Cerebellar cortex (tissue), 1 donor: Measurements from ENCODE around the gene B3GNT7.
"Not testable (repeated sequence)": the region's sequence is repeated elsewhere in the genome, so short reads cannot be mapped to it uniquely, and the experiment has no call there.

Experiments
- DNase-seq: peaks from one replicate; pipeline ENCODE4 v3.0.0-alpha.2; 2015; ENCODE audit warnings: low spot score

Gene B3GNT7

GRCh38 chr2:231425811-231426703, 30.5 kb downstream of the B3GNT7 start:
- DNase-seq: no peak

GRCh38 chr2:231427116-231427515, 31.6 kb downstream of the B3GNT7 start:
- no peak for DNase-seq

- no peak for DNase-seq
These were observed 33.6 kb downstream of the B3GNT7 start for GRCh38 chr2:231429152-231429551.

DNA sequence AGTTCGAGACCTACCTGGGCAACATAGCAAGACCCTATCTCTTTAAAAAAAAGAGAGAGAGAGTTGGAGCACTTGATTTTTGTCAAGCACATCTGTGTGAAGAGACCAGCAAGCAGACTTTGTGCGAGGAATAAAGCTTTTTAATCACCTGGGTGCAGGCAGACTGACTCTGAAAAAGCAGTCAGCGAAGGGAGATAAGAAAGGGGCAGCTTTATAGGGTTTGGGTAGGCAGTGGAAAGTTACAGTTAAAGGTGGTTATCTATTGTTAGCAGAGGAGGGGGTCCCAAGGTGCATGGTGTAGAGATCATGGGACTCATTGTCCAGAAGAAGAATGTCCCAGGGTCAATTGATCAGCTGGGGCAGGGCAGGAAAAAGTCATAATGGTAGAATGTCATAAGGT, 34.4 kb downstream of the B3GNT7 start:
- DNase-seq: no peak

- DNase-seq: not testable (repeated sequence)
These were observed 34.9 kb downstream of the B3GNT7 start for GRCh38 chr2:231430437-231430836.

DNA sequence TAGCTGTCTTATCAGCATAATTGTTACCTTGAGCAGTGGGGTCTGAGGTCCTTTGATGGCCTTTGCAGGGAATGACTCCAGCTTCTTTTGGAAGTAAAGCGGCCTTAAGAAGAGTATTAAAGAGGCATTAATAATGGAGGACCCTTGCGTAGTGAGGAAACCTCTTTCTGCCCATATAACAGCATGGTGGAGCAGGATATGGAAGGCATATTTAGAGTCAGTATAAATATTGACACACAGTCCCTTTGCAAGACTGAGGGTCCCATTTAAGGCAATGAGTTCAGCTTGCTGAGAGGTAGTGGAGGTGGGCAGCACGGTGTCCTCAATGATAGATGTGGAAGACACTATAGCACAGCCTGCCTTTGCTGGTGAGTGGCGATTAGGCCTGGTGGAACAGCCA, 36.1 kb downstream of the B3GNT7 start:
- no peak for DNase-seq

DNA sequence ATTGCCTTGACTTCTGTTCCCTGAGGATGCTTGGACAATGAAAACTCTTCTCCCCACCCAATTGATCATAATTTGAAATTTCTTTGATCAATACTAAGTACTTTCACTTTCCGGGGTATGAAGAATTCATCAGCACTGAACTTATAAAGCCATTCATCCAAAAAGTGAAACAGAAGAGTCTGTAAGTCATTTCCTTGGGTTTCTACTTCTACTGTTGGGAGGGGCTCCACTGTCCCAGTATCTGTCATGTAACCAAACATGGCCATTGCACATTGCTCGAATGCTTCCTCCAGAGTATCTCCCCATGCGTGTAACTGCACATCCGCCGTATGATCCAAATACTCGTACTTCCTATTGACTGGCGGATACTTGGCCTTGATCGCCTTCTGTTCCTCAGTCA, 38.5 kb downstream of the B3GNT7 start:
- DNase-seq: no peak

DNA sequence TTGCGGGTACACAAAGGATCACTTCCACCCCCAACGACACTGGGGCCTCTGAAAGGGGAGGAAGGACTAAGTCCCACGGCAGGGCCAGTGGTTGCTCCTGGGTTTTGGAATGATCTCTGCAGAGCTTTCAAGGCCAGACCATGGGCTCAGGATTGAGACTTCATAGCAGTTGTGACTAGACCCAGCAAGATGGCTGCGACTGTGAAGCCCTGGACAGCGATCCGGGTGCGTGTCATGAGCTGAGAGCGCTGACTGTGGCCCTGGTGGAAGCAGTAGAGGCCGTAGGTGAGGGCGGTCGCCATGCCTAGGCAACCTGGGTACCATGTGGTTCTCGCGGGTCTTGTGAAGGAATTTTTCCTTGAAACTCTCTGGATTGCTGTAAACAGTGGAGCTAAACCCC, 41.4 kb downstream of the B3GNT7 start:
- no peak for DNase-seq

DNA sequence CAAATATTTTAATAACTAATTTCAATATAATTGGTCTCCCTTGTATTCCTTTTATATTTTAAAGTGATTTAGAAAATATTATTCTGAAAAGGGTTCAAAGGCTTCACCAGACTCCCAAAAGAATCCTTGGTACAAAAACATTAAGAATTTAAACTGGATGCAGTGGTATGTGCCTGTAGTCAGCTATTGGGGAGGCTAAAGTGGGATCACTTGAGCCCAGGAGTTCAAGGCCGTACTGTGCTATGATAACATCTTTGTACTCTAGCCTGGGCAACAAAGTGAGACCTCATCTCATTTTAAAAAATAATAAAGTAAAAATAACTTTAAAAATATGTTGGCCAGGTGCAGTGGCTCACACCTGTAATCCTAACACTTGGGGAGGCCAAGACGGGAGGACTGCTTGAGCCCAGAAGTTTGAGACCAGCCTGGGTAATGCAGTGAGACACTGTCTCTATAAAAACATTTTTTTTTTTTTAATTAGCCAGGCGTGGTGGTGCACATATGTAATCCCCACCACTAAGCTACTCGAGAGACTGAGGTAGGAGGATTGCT, 54.1 kb downstream of the B3GNT7 start:
- DNase-seq: no peak

DNA sequence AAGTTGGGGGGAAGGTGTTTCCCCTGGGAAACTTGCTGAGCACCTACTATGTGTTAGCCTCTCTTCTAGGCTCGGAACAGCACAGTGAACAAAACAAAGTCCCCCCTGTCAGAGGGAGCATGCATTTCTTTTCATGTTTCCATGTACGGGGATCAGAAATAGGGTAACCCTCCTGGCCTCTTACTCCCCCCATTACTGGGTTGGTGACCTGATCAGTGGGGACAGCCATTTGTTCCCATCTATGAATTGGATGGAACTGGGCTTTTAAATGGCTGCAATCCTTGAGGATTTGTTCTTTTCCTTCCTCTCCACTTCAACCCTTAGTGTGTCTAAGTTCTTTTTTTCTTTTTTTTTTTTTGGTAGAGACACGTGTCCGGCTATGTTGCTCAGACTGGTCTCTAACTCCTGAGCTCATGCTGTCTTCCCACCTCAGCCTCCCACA, 55.1 kb downstream of the B3GNT7 start:
- peak; percentile 20 for DNase-seq
